Measurements from ENCODE around the gene PCCA. TPM values are rescaled to one million over a fixed set of nuclear protein-coding genes. Genes with fewer than 3 reads are reported as not detected.
"Not testable (repeated sequence)": the region's sequence is repeated elsewhere in the genome, so short reads cannot be mapped to it uniquely, and the experiment has no call there.

PCCA gene
- total RNA-seq, 5 donors from 2014 or later (not counting 1 experiment from before 2014, with no cell fraction given): 7.6 to 16.8 (median 10.2) TPM

GRCh38 chr13:100522618-100523309 lies 433.9 kb downstream of the PCCA start:
- Mint-ChIP-seq H3K4me3 (peak overlapping the region in 1 of 3 donors; percentile 49), H3K27ac (no peak overlapping the region), H3K4me1 (peaks cover 7 to 18% (median 17%) of the 10 kb centered on the region in 3 donors), H3K9me3 (no peaks in the 10 kb centered on the region), H3K27me3 (no peaks in the 10 kb centered on the region), H3K36me3 (peaks cover 2% of the 10 kb centered on the region)
- no peak for DNase-seq
- CTCF ChIA-PET: interaction anchor here in 1 of 2 donors (0.8 kb wide), 1 partner anchor 50 kb away, joined by 3 read pairs; no protein-coding TSS in a partner anchor
- Histone ChIP-seq H3K27me3 (replicated peaks in 1 of 2; ENCODE audit: control insufficient read depth in 2 of 2, extremely low read depth in 1 of 2, insufficient read depth in 2 of 2, low read length in 1 of 2) (no peaks in the 10 kb centered on the region), H3K27ac (ENCODE audit: low read length) (no peak overlapping the region), H3K4me1 (ENCODE audit: control insufficient read depth in 1 of 2, extremely low read depth in 1 of 2, insufficient read depth in 2 of 2, low read length in 2 of 2) (peaks cover 0 to 10% of the 10 kb centered on the region in 2 experiments), H3K36me3 (ENCODE audit: control insufficient read depth in 2 of 2, extremely low read depth in 1 of 2, insufficient read depth in 1 of 2, low read length in 1 of 2) (no peaks in the 10 kb centered on the region), H3K4me3 (ENCODE audit: control insufficient read depth in 1 of 2, extremely low read depth in 1 of 2, low read length in 1 of 2) (no peak overlapping the region), H3K9me3 (no peaks in the 10 kb centered on the region)
- WGBS (ENCODE audit: insufficient coverage): 100% methylated on average over 1 of the region's 9 CpGs
- POLR2A ChIA-PET: no interaction called here
- no peak for ATAC-seq (replicated peaks in 1 of 4)

GRCh38 chr13:100523411-100523810 lies 434.5 kb downstream of the PCCA start:
- Mint-ChIP-seq H3K9me3 (no peaks in the 10 kb centered on the region), H3K4me1 (peaks cover 5 to 12% (median 11%) of the 10 kb centered on the region in 3 donors), H3K36me3 (peaks cover 8% of the 10 kb centered on the region), H3K27me3 (no peaks in the 10 kb centered on the region), H3K27ac (no peak overlapping the region), H3K4me3 (no peak overlapping the region)
- Histone ChIP-seq H3K9me3 (no peaks in the 10 kb centered on the region), H3K36me3 (ENCODE audit: control insufficient read depth in 2 of 2, extremely low read depth in 1 of 2, insufficient read depth in 1 of 2, low read length in 1 of 2) (no peaks in the 10 kb centered on the region), H3K27me3 (replicated peaks in 1 of 2; ENCODE audit: control insufficient read depth in 2 of 2, extremely low read depth in 1 of 2, insufficient read depth in 2 of 2, low read length in 1 of 2) (no peaks in the 10 kb centered on the region), H3K4me3 (ENCODE audit: control insufficient read depth in 1 of 2, extremely low read depth in 1 of 2, low read length in 1 of 2) (no peak overlapping the region), H3K4me1 (ENCODE audit: control insufficient read depth in 1 of 2, extremely low read depth in 1 of 2, insufficient read depth in 2 of 2, low read length in 2 of 2) (peaks cover 0 to 10% of the 10 kb centered on the region in 2 experiments), H3K27ac (ENCODE audit: low read length) (no peak overlapping the region)
- ChIA-PET CTCF (no interaction called here), POLR2A (no interaction called here)
- 97% methylated on average over 13 of the region's 14 CpGs for WGBS (ENCODE audit: insufficient coverage)
- no peak for DNase-seq
- ATAC-seq (replicated peaks in 1 of 4): no peak

- POLR2A ChIA-PET: no interaction called here
- no peaks in the 10 kb centered on the region for H3K27me3 Mint-ChIP-seq
- peaks cover 0 to 10% of the 10 kb centered on the region in 2 experiments for H3K4me1 ChIP-seq (ENCODE audit: control insufficient read depth in 1 of 2, extremely low read depth in 1 of 2, insufficient read depth in 2 of 2, low read length in 2 of 2)
- H3K27ac Mint-ChIP-seq: no peak overlapping the region
- no peaks in the 10 kb centered on the region for H3K9me3 Mint-ChIP-seq
- DNase-seq (no peak), ATAC-seq (replicated peaks in 1 of 4) (no peak)
- H3K27ac ChIP-seq (ENCODE audit: low read length): no peak overlapping the region
- peaks cover 5 to 11% (median 11%) of the 10 kb centered on the region in 3 donors for H3K4me1 Mint-ChIP-seq
- H3K36me3 ChIP-seq (ENCODE audit: control insufficient read depth in 2 of 2, extremely low read depth in 1 of 2, insufficient read depth in 1 of 2, low read length in 1 of 2): no peaks in the 10 kb centered on the region
- peaks cover 14% of the 10 kb centered on the region for H3K36me3 Mint-ChIP-seq
- no peaks in the 10 kb centered on the region for H3K9me3 ChIP-seq
- WGBS (ENCODE audit: insufficient coverage): 88% methylated on average over 7 of the region's 8 CpGs
- no peaks in the 10 kb centered on the region for H3K27me3 ChIP-seq (replicated peaks in 1 of 2; ENCODE audit: control insufficient read depth in 2 of 2, extremely low read depth in 1 of 2, insufficient read depth in 2 of 2, low read length in 1 of 2)
- CTCF ChIA-PET: interaction anchor here in 1 of 2 donors (0.8 kb wide), 1 partner anchor 9 kb away, joined by 5 read pairs; no protein-coding TSS in a partner anchor
- H3K4me3 Mint-ChIP-seq: no peak overlapping the region
- H3K4me3 ChIP-seq (ENCODE audit: control insufficient read depth in 1 of 2, extremely low read depth in 1 of 2, low read length in 1 of 2): no peak overlapping the region
Measured at GRCh38 chr13:100523981-100524386, 435.1 kb downstream of the PCCA start.

GRCh38 chr13:100524688-100525087 lies 435.8 kb downstream of the PCCA start:
- Mint-ChIP-seq H3K36me3 (peaks cover 21% of the 10 kb centered on the region), H3K4me1 (peaks cover 5 to 11% (median 11%) of the 10 kb centered on the region in 3 donors)
- H3K36me3 ChIP-seq (ENCODE audit: control insufficient read depth in 2 of 2, extremely low read depth in 1 of 2, insufficient read depth in 1 of 2, low read length in 1 of 2); H3K27ac Mint-ChIP-seq; H3K27ac ChIP-seq (ENCODE audit: low read length); H3K4me3 ChIP-seq (ENCODE audit: control insufficient read depth in 1 of 2, extremely low read depth in 1 of 2, low read length in 1 of 2); ATAC-seq (replicated peaks in 1 of 4); H3K4me3 Mint-ChIP-seq; H3K27me3 Mint-ChIP-seq; H3K9me3 Mint-ChIP-seq; DNase-seq; H3K27me3 ChIP-seq (replicated peaks in 1 of 2; ENCODE audit: control insufficient read depth in 2 of 2, extremely low read depth in 1 of 2, insufficient read depth in 2 of 2, low read length in 1 of 2); H3K9me3 ChIP-seq: not testable (repeated sequence)
- 88% methylated on average over 4 of the region's 5 CpGs for WGBS (ENCODE audit: insufficient coverage)
- H3K4me1 ChIP-seq (ENCODE audit: control insufficient read depth in 1 of 2, extremely low read depth in 1 of 2, insufficient read depth in 2 of 2, low read length in 2 of 2): peaks cover 0 to 10% of the 10 kb centered on the region in 2 experiments
- POLR2A ChIA-PET: interaction anchor here in 1 of 2 donors (0.6 kb wide), 1 partner anchor 21 kb away, joined by 3 read pairs; no protein-coding TSS in a partner anchor
- CTCF ChIA-PET: interaction anchor here (0.5 to 0.8 kb wide), 2 partner anchors 10 kb away, joined by 4 to 5 read pairs; no protein-coding TSS in a partner anchor

GRCh38 chr13:100525453-100526317 lies 436.8 kb downstream of the PCCA start:
- DNase-seq (no peak), ATAC-seq (replicated peaks in 1 of 4) (no peak)
- no peaks in the 10 kb centered on the region for H3K9me3 Mint-ChIP-seq
- H3K36me3 Mint-ChIP-seq: peaks cover 30% of the 10 kb centered on the region
- POLR2A ChIA-PET: interaction anchor here in 1 of 2 donors (0.6 kb wide), 1 partner anchor 20 kb away, joined by 3 read pairs; no protein-coding TSS in a partner anchor
- CTCF ChIA-PET: interaction anchor here in 1 of 2 donors (0.5 to 1.1 kb wide), 3 partner anchors 11 to 1686 kb away, joined by 3 to 4 read pairs (median 4); no protein-coding TSS in a partner anchor
- H3K27ac Mint-ChIP-seq: no peak overlapping the region
- H3K4me1 Mint-ChIP-seq: peaks cover 5 to 11% (median 11%) of the 10 kb centered on the region in 3 donors
- Histone ChIP-seq H3K9me3 (no peaks in the 10 kb centered on the region), H3K36me3 (ENCODE audit: control insufficient read depth in 2 of 2, extremely low read depth in 1 of 2, insufficient read depth in 1 of 2, low read length in 1 of 2) (no peaks in the 10 kb centered on the region), H3K27ac (ENCODE audit: low read length) (no peak overlapping the region), H3K4me3 (ENCODE audit: control insufficient read depth in 1 of 2, extremely low read depth in 1 of 2, low read length in 1 of 2) (no peak overlapping the region), H3K27me3 (replicated peaks in 1 of 2; ENCODE audit: control insufficient read depth in 2 of 2, extremely low read depth in 1 of 2, insufficient read depth in 2 of 2, low read length in 1 of 2) (no peaks in the 10 kb centered on the region), H3K4me1 (ENCODE audit: control insufficient read depth in 1 of 2, extremely low read depth in 1 of 2, insufficient read depth in 2 of 2, low read length in 2 of 2) (peaks cover 0 to 10% of the 10 kb centered on the region in 2 experiments)
- 85% methylated on average over 16 of the region's 17 CpGs for WGBS (ENCODE audit: insufficient coverage)
- H3K4me3 Mint-ChIP-seq: no peak overlapping the region
- no peaks in the 10 kb centered on the region for H3K27me3 Mint-ChIP-seq

GRCh38 chr13:100526318-100527000 lies 437.6 kb downstream of the PCCA start:
- Mint-ChIP-seq H3K27me3 (no peaks in the 10 kb centered on the region), H3K9me3 (no peaks in the 10 kb centered on the region), H3K27ac (no peak overlapping the region), H3K36me3 (peaks cover 30% of the 10 kb centered on the region), H3K4me3 (no peak overlapping the region), H3K4me1 (peaks cover 5 to 9% (median 8%) of the 10 kb centered on the region in 3 donors)
- ChIA-PET CTCF (interaction anchor here (0.6 to 1.3 kb wide), 3 partner anchors 11 to 1687 kb away, joined by 3 to 7 read pairs (median 4); no protein-coding TSS in a partner anchor), POLR2A (no interaction called here)
- ATAC-seq (replicated peaks in 1 of 4) (no peak), DNase-seq (no peak)
- Histone ChIP-seq H3K27ac (ENCODE audit: low read length) (no peak overlapping the region), H3K36me3 (ENCODE audit: control insufficient read depth in 2 of 2, extremely low read depth in 1 of 2, insufficient read depth in 1 of 2, low read length in 1 of 2) (no peaks in the 10 kb centered on the region), H3K4me1 (ENCODE audit: control insufficient read depth in 1 of 2, extremely low read depth in 1 of 2, insufficient read depth in 2 of 2, low read length in 2 of 2) (peaks cover 0 to 5% of the 10 kb centered on the region in 2 experiments), H3K27me3 (replicated peaks in 1 of 2; ENCODE audit: control insufficient read depth in 2 of 2, extremely low read depth in 1 of 2, insufficient read depth in 2 of 2, low read length in 1 of 2) (no peaks in the 10 kb centered on the region), H3K9me3 (no peaks in the 10 kb centered on the region), H3K4me3 (ENCODE audit: control insufficient read depth in 1 of 2, extremely low read depth in 1 of 2, low read length in 1 of 2) (no peak overlapping the region)
- 96% methylated on average over 18 of the region's 27 CpGs for WGBS (ENCODE audit: insufficient coverage)

Data from T-cell (primary cell).